Endothelial cell of umbilical vein (primary cell): Measurements from ENCODE around the gene GBE1. TPM values are rescaled to one million over a fixed set of nuclear protein-coding genes. Genes with fewer than 3 reads are reported as not detected.

ENCODE experiments used
- BruUV-seq: library from RNA; stranded (reverse); fragments of 400-500 nt; replicated peaks from 2 replicates; lab custom pipeline; 2021; lab: Mats Ljungman, UMichigan
- CTCF ChIA-PET: fragments of 300-600, 350-600 bp; sonication (Branson Sonifier 250); formaldehyde crosslinking; loops from one replicate; lab custom pipeline; 2021; ENCODE audit warnings: antibody characterized with exemption, inconsistent platforms; lab: Charles Lee
- POLR2A ChIA-PET: fragments of 300-600, 350-600 bp; sonication (Branson Sonifier 250); formaldehyde crosslinking; loops from one replicate; lab custom pipeline; 2021; ENCODE audit warnings: antibody characterized with exemption, inconsistent platforms; lab: Charles Lee
- DNase-seq: peaks from one replicate; pipeline ENCODE4 v3.0.0-alpha.2; 2011; ENCODE audit warnings: low read depth, low spot score
- FAIRE-seq: peaks from 2 replicates; lab custom pipeline; 2011; peaks lifted over from hg19 to GRCh38; lab: Jason Lieb, UNC
- H2AFZ ChIP-seq: 2 replicates; pipeline ENCODE4 v1.6.0; 2012; ENCODE audit warnings: low read depth, low read length, control low read depth, inconsistent platforms
- H3K27ac ChIP-seq: 2 replicates; pipeline ENCODE4 v1.5.1; 2011; ENCODE audit warnings: low read depth, mild to moderate bottlenecking, control low read depth, low read length, moderate library complexity; ENCODE audit not compliant: insufficient read depth
- H3K27me3 ChIP-seq, 2 experiments: 2 replicates each; pipeline versions ENCODE4 v1.6.0 to v1.6.1; 2011; ENCODE audit warnings: low read length in 2 of 2, mixed read lengths in 1 of 2; ENCODE audit not compliant: control insufficient read depth in 2 of 2, insufficient read depth in 2 of 2
- H3K36me3 ChIP-seq, 2 experiments: 2 replicates in 1 of 2; 3 replicates in 1 of 2; pipeline ENCODE4 v1.5.1; 2011; ENCODE audit warnings: low read length in 2 of 2, mild to moderate bottlenecking in 1 of 2, moderate library complexity in 1 of 2; ENCODE audit not compliant: control insufficient read depth in 2 of 2, insufficient read depth in 2 of 2; ENCODE audit errors: extremely low read depth in 1 of 2
- H3K4me1 ChIP-seq: 3 replicates; pipeline ENCODE4 v1.5.1; 2011; ENCODE audit warnings: mild to moderate bottlenecking, low read length; ENCODE audit not compliant: control insufficient read depth, insufficient read depth; ENCODE audit errors: extremely low read depth
- H3K4me2 ChIP-seq: 2 replicates; pipeline ENCODE4 v1.6.1; 2011; ENCODE audit warnings: low read length, control low read depth, mixed read lengths; ENCODE audit not compliant: insufficient read depth
- H3K4me3 ChIP-seq, 3 experiments: fragments of 200-600 bp in 1 of 3; sonication (generic), shearing (Covaris generic) in 1 of 3; replicated peaks in 1 of 3; 2 replicates each; pipeline ENCODE4 v1.5.1; 2011 to 2016; ENCODE audit warnings: control low read depth in 3 of 3, low read length in 3 of 3, mild to moderate bottlenecking in 2 of 3, inconsistent platforms in 1 of 3, low read depth in 1 of 3, moderate library complexity in 1 of 3; ENCODE audit not compliant: insufficient read depth in 1 of 3
- H3K79me2 ChIP-seq: 2 replicates; pipeline ENCODE4 v1.6.0; 2012; ENCODE audit warnings: low read length, inconsistent platforms; ENCODE audit not compliant: control insufficient read depth, insufficient read depth
- H3K9ac ChIP-seq: replicated peaks from 2 replicates; pipeline ENCODE3; 2011; ENCODE audit warnings: low read length, control low read depth; ENCODE audit not compliant: insufficient read depth; ENCODE audit errors: extremely low read depth
- H3K9me1 ChIP-seq: replicated peaks from 3 replicates; pipeline ENCODE4 v1.6.0; 2011; ENCODE audit warnings: mild to moderate bottlenecking, low read length; ENCODE audit not compliant: control insufficient read depth, insufficient read depth; ENCODE audit errors: extremely low read depth
- H3K9me3 ChIP-seq: replicated peaks from 2 replicates; pipeline ENCODE4 v1.5.1; 2012; ENCODE audit warnings: low read length, inconsistent platforms; ENCODE audit not compliant: control insufficient read depth, insufficient read depth
- H4K20me1 ChIP-seq: replicated peaks from 2 replicates; pipeline ENCODE3; 2011; ENCODE audit warnings: mild to moderate bottlenecking, low read length; ENCODE audit not compliant: control insufficient read depth, insufficient read depth; ENCODE audit errors: extremely low read depth
- EZH2 ChIP-seq: IDR thresholded peaks from 2 replicates; pipeline ENCODE4 v1.6.1; 2012; ENCODE audit warnings: borderline replicate concordance, low read depth, mild to moderate bottlenecking, moderate library complexity, low read length, inconsistent platforms; ENCODE audit not compliant: severe bottlenecking
- FOS ChIP-seq: IDR thresholded peaks from 2 replicates; pipeline ENCODE4 v1.6.1; 2011; ENCODE audit warnings: mild to moderate bottlenecking, low read length, moderate library complexity, borderline replicate concordance; ENCODE audit not compliant: insufficient read depth
- GATA2 ChIP-seq: IDR thresholded peaks from 2 replicates; pipeline ENCODE4 v1.7.0; 2011; ENCODE audit warnings: low read depth, mild to moderate bottlenecking, moderate library complexity, mixed read lengths, low read length; ENCODE audit not compliant: insufficient read length, insufficient read depth
- JUN ChIP-seq: IDR thresholded peaks from 2 replicates; pipeline ENCODE4 v1.6.1; 2011; ENCODE audit warnings: borderline replicate concordance, low read depth; ENCODE audit not compliant: insufficient read length, insufficient read depth
- dilution Hi-C: fragments of 300-500 bp; cut with MboI; formaldehyde crosslinking; loops from one replicate; pipeline ENCODE4 v1.15.0; 2019; ENCODE audit warnings: low sequenced_read_pairs; ENCODE audit not compliant: extremely low pct_ligation_motif_present
- intact Hi-C: fragments of 100-400 bp; cut with micrococcal nuclease; formaldehyde crosslinking; loops from one replicate; pipeline ENCODE4 v1.10.0; 2022
- polyA plus RNA-seq, 4 experiments: library from polyadenylated mRNA; depleted of rRNA in 3 of 4; stranded (reverse) in 3 of 4; unstranded in 1 of 4; fragments of >200 nt; gene quantifications; 2 replicates each; pipeline versions ENCODE4 v1.2.1 to v1.2.3, GENCODE V29; 2011 to 2012; ENCODE audit warnings: missing spikeins in 1 of 4
- total RNA-seq: library from RNA; stranded (reverse); gene quantifications from 2 replicates; pipeline ENCODE4 v1.2.3, GENCODE V29; 2021

The GBE1 gene
- total and polyA plus RNA-seq, 2 donors (not counting 3 experiments of a cell fraction or from before 2014, with no cell fraction given), result 35.9 to 110 TPM

DNA sequence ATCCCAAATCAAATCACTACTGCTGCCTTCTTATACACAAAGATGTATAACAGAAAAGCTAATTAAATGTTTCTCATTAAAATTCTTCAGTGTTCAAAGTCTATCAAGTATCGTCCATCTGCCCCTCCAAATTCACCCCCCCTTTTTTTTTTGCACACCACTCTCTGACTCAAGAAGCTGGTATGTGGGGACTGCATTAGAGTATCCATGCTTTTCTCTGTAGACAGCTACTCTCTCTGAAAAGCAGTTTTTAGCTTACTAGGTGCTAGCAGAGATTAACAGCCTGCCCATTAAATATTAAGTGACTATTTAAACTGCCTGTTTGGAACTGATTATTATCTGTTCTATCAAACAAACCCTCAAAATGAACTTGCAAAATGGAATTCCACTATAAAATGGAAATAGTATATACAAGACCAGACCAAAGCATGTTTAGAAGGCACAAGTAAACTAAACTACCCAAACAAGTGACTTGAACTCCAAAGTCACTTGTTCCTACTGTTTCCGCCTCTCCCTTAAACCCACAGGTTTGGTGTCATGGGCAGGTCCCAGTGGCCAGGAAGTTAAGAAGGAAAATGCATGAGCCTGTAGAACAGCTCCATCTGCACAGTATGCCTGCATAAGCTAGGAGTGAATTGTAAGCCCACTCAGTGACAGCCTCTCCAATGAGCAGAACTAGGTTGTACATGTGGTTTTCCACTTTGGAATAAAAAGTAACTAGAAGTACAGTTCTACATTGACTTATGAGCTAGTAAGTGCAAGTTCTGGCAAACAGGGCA lies 32.5 kb downstream of the GBE1 start:
- Histone ChIP-seq H3K4me2 (peak overlapping the region; percentile 59), H3K79me2 (peaks cover 48% of the 10 kb centered on the region), H3K9me1 (no peaks in the 10 kb centered on the region), H3K27ac (peak overlapping the region; percentile 97), H3K36me3 (no peaks in the 10 kb centered on the region), H3K4me3 (no peak overlapping the region), H3K9ac (peak overlapping the region; percentile 53), H3K27me3 (no peaks in the 10 kb centered on the region), H3K9me3 (no peaks in the 10 kb centered on the region), H2AFZ (no peak overlapping the region), H3K4me1 (peaks cover 48% of the 10 kb centered on the region), H4K20me1 (no peaks in the 10 kb centered on the region)
- BruUV-seq, result no TSS peak
- ChIA-PET POLR2A (interaction anchor here (0.6 to 1.0 kb wide), 2 partner anchors 10 to 14 kb away, joined by 3 to 4 read pairs; no protein-coding TSS in a partner anchor), CTCF (interaction anchor here (1.2 to 1.8 kb wide), 2 partner anchors 15 to 310 kb away, joined by 3 to 14 read pairs; no protein-coding TSS in a partner anchor)
- no peak for TF ChIP-seq GATA2
- peak; percentile 43 for TF ChIP-seq JUN
- peak; percentile 31 for TF ChIP-seq FOS
- dilution Hi-C loops (no loop called here), intact Hi-C loops (loop anchor here (10.0 kb wide), 3 partner anchors 254 to 424 kb away; no protein-coding TSS in a partner anchor)
- DNase-seq (peak; percentile 47), FAIRE-seq (no peak)

- H3K4me3 ChIP-seq, result peak overlapping the region in 2 of 3 experiments; percentile 12 to 30
- H3K9me3 ChIP-seq, result no peaks in the 10 kb centered on the region
- FAIRE-seq (peak; percentile 42), DNase-seq (peak; percentile 79)
- peaks cover 57% of the 10 kb centered on the region for H3K4me1 ChIP-seq
- H4K20me1 ChIP-seq, result no peaks in the 10 kb centered on the region
- H3K9ac ChIP-seq, result peak overlapping the region; percentile 81
- H3K27ac ChIP-seq, result peak overlapping the region; percentile 97
- H3K27me3 ChIP-seq, result no peaks in the 10 kb centered on the region
- peak overlapping the region; percentile 82 for H3K4me2 ChIP-seq
- peaks cover 54% of the 10 kb centered on the region for H3K79me2 ChIP-seq
- no peak overlapping the region for H2AFZ ChIP-seq
- peaks cover 2% of the 10 kb centered on the region for H3K9me1 ChIP-seq
- ChIA-PET CTCF (interaction anchor here (0.9 kb wide), 2 partner anchors 17 to 31 kb away, joined by 3 to 4 read pairs; no protein-coding TSS in a partner anchor), POLR2A (interaction anchor here (0.8 kb wide), 1 partner anchor 35 kb away, joined by 3 read pairs; the partner anchor contains the start of gene GBE1)
- no peaks in the 10 kb centered on the region for H3K36me3 ChIP-seq
- BruUV-seq, result no TSS peak
- TF ChIP-seq JUN (peak; percentile 47), FOS (peak; percentile 60), EZH2 (no peak)
- dilution Hi-C loops (no loop called here), intact Hi-C loops (loop anchor here (1.0 to 10.0 kb wide), 5 partner anchors 17 to 422 kb away; partner anchors contain the start of gene GBE1)
Measured at GRCh38 chr3:81726735-81727134, 34.7 kb downstream of the GBE1 start.
